GM19397 (cell line): Measurements from ENCODE around the gene ABCA10.
"Not testable (repeated sequence)": the region's sequence is repeated elsewhere in the genome, so short reads cannot be mapped to it uniquely, and the experiment has no call there.

Experiments used
- ATAC-seq: cut with Tn5 transposase; IDR thresholded peaks from one replicate; pipeline ENCODE4 v1.9.1; 2021; ENCODE audit warnings: mild to moderate bottlenecking, moderate library complexity; ENCODE audit not compliant: unreplicated experiment

ABCA10 gene

DNA sequence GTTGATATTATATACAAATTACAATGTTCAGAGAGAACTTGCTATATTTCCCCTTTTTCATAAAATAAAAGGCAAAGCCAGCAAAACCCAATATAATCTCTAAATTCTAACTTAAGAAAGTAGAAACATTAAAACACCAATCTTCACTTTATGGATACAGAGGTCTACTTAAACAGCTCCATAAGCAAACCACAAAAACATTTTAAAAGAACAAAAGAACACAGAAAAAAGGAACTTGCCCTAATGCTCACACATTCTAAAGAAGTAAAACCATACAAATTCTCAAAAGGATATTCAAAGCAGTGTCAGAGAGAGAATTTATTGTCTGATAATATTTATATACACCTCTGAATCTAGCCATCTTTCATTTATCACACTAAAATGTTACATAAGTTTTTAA lies 606 bp downstream of the ABCA10 start:
- ATAC-seq = no peak

DNA sequence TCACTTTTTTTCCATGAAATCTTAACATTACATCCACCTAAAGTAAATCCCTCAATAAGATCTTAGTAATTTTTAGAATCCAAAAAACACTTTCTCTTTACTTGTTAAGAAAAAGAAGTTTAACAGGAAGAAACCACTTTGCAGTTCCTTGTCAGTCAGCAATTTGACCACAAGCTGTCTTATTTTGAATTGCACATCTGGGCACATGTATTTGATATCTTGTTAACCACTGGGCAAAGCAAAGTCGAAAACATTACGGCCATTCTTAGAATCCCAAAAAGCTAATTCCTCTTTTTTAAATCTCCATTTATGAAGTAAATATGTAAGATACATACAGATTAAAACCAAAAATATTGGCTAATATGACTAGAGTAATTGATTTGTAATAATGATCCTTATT lies 1.1 kb downstream of the ABCA10 start:
- no peak for ATAC-seq

GRCh38 chr17:69223809-69224208 lies 4.8 kb downstream of the ABCA10 start:
- ATAC-seq = peak; percentile 99

- ATAC-seq = no peak
Measured at GRCh38 chr17:69222707-69223258, 5.8 kb downstream of the ABCA10 start.

DNA sequence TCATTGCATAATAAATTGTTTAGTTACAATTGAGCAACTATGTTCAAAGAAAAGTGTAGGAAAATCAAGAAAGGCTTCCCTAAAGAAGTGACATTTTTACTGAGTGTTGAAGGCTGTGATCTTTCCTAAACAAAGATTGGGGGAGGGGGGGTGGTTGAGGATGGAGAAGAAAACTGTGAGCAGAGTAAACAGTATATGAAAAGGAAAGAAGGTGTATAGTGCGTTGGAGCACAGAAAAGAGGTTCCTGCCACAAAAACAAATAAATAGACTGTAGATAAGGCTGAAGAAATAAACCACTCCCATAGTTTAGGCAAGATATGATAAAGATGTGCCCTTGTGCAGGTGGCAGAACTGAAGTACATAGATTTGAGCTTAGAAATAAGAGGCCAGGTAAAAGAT lies 8.5 kb downstream of the ABCA10 start:
- no peak for ATAC-seq

DNA sequence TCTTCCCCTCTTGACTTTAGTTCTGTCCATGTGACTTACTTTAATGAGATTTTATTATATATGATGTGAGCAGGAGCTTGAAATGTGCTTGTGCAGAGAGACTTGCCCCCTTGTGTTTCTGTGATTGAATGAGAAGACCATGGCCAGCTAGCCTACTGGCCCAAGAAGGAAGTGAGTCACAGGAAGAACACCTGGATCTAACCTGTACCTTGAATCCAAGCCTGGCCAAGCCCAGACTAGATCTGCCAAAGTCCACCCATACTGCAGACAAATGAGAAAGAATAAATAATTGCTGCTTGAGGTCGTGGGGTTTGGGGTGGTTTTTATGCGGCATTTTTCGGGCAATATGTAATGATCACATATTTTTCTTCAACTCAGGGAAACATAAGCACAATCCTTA lies 9.6 kb downstream of the ABCA10 start:
- no peak for ATAC-seq

DNA sequence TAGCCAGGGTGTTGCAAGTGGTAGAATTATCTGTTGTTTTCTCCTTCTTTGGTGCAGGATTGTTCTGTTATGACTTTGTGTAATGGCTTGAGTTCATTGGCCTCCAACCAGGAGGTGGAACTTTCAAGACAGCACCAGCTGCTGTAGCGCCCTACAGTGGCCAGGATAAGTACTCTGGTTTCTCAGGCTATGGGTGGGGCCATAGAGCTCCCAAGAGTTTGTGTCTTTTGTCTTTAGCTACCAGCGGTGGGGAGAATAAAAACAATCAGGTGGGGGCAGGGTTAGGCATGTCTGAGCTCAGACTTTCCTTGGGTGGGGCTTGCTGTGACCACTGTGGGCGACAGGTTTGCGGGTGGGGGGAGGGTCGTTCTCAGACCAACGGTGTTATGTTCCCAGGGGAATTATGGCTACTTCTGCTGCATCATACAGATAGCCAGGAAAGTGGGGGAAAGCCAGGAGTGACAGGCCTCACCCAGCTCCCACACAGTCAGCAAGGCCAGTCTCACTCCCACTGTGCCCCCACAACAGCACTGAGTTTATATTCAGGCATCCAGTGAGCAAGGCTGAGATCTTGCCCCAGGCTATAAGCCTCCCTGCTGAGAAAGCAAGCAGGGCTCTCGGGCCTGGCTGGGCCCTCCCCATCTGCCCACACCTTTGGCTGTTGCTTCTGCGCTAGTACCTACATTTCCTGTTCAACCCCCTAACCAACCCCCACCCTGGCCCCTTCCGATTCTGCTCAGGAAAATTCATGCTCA lies 15.4 kb downstream of the ABCA10 start:
- ATAC-seq = no peak

DNA sequence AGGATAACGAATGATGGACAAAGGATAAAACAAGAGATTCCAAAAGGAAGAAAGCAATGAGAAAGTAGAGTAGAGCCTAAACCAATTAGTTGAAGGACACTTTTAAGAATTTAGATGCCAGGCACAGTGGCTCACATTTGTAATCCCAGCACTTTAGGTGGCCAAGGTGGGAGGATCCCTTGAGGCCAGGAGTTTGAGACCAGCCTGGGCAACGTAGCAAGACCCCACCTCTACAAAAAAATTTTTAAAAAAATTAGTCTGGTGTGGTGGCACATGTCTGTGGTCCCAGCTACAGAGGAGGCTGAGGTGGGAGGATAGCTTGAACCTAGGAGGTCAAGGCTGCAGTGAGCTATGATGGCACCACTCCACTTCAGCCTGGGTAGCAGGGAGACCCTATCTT lies 20.0 kb downstream of the ABCA10 start:
- no peak for ATAC-seq

GRCh38 chr17:69207151-69207550 lies 21.5 kb downstream of the ABCA10 start:
- ATAC-seq = no peak

GRCh38 chr17:69198238-69198637 lies 30.4 kb downstream of the ABCA10 start:
- no peak for ATAC-seq

- ATAC-seq = not testable (repeated sequence)
Measured at GRCh38 chr17:69196105-69196653, 32.4 kb downstream of the ABCA10 start.

DNA sequence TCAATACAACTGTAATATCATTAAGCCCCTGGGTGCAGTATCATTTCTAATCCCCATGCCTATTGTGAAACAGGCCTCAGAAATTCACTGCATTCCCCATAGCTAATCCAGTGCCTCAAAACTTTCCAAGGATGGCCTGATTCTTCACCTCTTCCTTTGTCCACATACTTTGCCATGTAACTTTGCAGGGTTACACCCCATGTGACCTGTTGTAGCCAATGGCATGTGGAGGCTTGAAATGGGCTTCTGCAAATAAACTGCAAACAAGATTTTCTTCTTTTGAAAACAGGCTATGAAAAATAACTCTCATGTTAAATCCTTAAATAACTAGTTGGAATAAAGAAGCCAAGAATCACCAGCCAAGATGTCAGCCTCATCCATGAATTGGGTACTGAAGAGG lies 35.9 kb downstream of the ABCA10 start:
- ATAC-seq = no peak

- no peak for ATAC-seq
Measured at GRCh38 chr17:69188796-69189195, 39.8 kb downstream of the ABCA10 start.

DNA sequence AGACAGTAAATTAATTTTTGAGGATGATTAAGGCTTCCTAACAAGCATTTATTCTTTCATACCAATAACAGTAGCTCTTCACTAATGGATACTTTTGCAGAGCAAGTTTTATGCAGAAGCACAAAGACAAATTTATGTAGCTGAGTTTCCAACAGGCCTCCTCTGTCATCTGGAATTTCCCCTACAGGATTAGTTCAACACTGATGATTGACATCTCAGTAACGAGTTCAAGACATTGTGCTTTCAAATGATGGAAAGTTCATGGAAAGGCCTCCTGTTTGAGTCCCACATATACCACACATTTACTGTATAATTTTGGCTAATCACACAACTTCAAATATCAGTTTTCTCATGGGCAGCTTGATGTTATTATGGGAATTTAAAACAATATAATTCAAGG lies 40.6 kb downstream of the ABCA10 start:
- no peak for ATAC-seq

- no peak for ATAC-seq
Measured at GRCh38 chr17:69187294-69187693, 41.3 kb downstream of the ABCA10 start.

GRCh38 chr17:69179227-69179952 lies 49.2 kb downstream of the ABCA10 start:
- ATAC-seq = no peak

DNA sequence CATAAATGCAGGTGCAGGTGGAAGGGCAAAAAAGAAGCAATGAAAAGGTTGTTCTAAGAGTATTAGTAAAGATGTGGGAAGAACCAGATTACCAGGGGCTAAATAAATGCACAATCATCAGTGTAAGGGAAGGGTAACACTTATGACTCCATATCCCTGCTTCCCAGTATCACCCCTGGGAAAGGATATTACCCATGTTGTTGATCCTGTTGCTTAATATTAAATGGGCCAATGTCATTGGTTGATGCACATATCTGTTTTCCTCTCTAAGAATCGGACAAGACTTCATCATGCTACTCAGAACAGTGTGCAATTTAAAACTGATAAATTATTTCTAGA lies 52.2 kb downstream of the ABCA10 start:
- no peak for ATAC-seq

DNA sequence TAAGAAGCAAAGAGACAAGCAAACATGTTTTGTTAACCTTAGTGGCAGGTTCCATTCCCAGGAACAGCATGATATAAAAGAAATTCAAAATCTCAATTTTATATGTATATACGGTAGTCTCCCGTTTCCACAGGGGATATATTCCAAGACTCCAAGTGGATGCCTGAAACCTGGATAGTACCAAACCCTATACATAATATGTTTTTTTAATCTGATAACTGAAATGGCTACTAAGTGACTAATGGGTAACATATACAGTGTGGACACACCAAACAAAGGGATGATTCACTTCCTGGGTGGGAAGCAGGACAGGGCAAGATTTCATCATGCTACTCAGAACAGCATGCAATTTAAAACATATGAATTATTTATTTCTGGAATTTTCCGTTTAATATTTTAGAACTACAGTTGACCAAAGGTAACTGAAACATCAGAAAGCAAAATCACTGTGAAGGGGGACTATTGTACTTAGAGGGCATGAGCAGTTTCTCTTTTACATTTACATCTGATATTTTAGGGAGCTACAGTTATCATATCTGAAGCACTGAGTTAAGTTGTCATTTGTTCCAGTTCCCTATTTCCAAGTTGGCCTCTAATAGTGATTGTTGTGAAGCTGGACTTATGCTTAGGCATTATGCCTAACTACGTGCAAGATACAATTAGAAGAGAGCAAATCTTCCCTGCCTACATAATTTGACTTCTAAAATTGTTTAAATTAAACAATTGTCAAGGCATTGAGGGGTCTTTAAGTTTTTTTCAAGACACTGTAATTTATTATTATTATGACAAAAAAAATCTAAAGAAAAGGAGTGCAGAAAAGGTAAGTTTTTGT lies 52.8 kb downstream of the ABCA10 start:
- ATAC-seq = no peak

DNA sequence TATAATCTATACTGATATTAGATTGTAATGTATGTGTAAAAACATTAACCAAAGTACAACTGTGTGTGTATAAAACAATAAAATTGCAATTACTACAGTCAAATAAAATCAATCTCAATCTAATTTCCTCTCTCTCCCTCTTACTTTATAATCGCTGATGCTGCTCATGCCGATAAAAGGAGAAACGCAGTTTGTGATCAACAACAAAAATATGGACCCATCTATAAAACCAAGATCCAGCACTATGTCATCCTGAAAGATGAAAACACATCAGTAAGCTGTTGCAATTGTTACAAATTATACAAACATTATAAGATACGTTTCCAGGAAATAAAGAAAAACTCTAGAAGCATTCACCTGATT lies 53.4 kb downstream of the ABCA10 start:
- no peak for ATAC-seq

GRCh38 chr17:69173118-69173517 lies 55.5 kb downstream of the ABCA10 start:
- no peak for ATAC-seq

DNA sequence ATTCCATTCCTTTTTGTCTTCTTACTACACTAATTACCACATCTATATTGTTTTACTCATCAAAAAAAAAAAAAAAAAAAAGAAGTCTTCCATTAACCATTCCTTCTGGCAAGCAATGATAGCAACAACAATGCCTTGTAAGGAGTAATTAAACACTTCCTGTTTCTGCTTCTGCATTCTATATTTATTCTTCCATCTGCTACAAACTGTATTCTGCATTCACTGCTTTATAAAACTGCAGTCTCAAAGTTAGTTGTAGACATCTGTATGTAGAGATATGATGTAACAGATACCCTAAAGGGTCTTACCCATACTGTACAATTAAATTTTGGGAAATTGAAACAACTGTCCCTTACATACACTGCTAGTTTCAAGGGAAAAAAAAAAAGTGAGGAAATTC lies 58.2 kb downstream of the ABCA10 start:
- no peak for ATAC-seq
